Stimulated activated CD8-positive, alpha-beta memory T cell treated with anti-CD3 and anti-CD28 coated beads, Interleukin-7, amount 100 ng/mL, for 4 hours (primary cell): ENCODE results near the gene CDK5.

Source experiments
- DNase-seq, 2 donors: peaks; one replicate each; pipeline ENCODE4 v3.0.0-alpha.2; 2020; ENCODE audit warnings: low read depth in 2 of 2

The CDK5 gene

DNA sequence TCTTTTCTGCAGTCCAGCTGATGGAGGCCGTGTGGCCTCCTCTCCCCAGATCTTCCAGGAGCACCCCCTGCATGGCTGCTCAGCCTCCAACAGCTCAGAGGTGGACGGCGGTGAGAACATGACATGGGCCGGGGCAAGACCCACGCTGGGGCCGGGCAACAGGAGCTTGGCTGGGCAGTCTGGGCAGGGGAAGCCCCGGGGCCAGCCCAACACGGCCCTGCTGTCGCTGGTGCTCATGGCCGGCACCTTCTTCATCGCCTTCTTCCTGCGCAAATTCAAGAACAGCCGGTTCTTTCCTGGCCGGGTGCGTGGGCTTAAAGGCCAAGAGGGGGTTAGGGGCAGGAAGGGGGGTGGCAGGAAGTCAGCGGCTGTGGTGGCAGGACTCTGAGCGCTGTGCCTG, 16.3 kb upstream of the CDK5 start:
- DNase-seq = no peak

DNA sequence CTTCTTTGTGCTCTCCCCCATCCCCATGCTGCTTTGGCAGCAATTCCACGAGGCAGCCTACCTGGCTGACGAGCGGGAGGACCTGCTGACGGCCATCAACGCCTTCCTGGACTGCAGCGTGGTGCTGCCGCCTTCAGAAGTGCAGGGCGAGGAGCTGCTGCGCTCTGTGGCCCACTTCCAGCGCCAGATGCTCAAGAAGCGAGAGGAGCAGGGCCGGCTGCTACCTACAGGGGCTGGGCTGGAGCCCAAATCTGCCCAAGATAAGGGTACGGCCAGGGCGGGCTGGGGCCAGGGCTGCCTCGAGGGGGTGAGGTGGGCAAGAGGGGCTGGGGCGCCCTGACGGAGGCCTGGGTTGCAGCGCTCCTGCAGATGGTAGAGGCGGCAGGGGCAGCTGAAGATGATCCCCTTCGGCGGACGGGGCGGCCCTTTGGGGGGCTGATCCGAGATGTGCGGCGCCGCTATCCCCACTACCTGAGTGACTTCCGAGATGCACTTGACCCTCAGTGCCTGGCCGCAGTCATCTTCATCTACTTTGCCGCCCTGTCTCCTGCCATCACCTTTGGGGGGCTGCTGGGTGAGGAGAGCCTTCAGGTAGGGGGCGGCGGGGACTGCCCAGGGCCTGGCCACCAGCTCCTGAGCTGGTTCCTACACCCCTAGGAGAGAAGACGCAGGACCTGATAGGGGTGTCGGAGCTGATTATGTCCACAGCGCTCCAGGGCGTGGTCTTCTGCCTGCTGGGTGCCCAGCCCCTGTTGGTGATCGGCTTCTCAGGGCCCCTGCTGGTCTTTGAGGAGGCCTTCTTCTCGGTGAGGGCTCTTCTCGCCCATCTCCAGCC, 13.6 kb upstream of the CDK5 start:
- no peak for DNase-seq

GRCh38 chr7:151070574-151070960, 12.9 kb upstream of the CDK5 start:
- no peak for DNase-seq

GRCh38 chr7:151069841-151070573, 12.3 kb upstream of the CDK5 start:
- no peak for DNase-seq

- DNase-seq = no peak
These were observed 10.5 kb upstream of the CDK5 start for GRCh38 chr7:151068069-151068773.

- DNase-seq = no peak
These were observed 8.7 kb upstream of the CDK5 start for GRCh38 chr7:151066273-151066974.

GRCh38 chr7:151065516-151065915, 7.8 kb upstream of the CDK5 start:
- DNase-seq = no peak

GRCh38 chr7:151064993-151065392, 7.3 kb upstream of the CDK5 start:
- no peak for DNase-seq

DNA sequence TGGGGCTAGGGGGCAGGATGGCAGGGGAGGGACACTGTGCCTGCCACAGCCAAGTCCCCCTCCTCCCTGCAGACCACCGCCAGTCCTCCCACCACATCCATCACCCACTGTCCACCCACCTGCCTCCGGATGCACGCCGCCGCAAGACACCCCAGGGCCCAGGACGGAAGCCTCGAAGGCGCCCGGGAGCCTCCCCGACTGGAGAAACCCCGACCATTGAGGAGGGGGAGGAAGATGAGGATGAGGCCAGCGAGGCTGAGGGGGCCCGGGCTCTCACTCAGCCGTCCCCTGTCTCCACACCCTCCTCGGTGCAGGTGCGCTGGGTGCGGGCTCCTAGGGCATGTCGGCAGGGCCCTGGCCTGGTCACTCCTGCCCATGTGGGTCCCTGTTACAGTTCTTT, 6.8 kb upstream of the CDK5 start:
- no peak for DNase-seq

- DNase-seq = no peak
These were observed 5.5 kb upstream of the CDK5 start for GRCh38 chr7:151063212-151063561.

DNA sequence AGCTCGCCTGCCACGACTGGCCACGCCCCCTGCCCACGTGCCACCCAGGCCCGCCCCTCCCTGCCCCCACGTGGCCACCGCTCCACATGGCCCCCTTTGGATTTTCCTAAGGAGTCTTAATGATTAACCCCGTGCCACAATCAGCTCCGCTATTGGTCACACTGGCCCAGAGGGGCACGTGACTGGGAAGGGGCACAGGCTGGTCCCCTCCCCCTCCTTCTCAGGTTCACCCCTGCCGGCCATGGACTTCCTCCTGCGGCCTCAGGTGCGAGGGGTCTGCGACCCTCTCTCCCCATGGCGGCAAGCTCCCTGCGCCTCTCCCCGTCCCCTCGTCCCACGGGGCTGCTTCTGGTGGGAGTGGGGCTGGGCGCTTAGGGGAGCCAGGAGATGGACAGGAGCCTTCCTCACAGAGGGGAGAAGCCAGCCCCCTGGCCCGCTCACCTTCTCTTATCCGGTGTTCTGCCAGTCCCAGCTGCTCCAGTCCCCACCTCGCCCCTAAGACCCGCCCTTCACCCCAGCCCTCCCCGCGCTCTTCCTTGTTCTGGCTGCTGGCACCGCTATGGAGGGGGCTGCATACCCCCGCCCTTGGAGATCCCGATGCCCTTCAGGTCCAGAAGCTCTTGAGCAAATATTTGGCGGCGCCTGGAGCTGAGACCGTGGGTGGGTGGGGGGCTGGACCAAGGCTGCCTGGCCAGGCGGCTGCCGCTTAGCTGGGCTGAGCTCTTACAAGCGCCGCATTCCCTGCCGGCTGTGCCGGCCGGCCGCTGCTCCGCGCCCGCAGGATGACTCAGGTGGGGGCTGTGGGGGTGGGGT, 4.9 kb upstream of the CDK5 start:
- no peak for DNase-seq

DNA sequence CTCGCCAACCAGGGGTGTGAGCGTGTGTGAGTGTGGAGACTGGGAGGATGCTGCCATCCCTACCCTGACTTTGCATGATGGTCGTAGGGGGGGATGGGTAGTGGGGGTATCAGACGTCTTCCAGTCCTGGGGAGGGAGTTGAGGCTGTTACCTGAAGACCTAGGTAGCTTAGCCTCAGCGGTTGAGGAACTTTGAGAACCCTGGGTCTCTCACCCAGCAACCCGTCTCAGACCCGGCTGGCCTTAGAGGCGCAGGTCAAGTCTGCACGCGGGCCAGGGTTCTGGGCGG, 4.4 kb upstream of the CDK5 start:
- no peak for DNase-seq

GRCh38 chr7:151061213-151062110, 3.8 kb upstream of the CDK5 start:
- DNase-seq = no peak

GRCh38 chr7:151060416-151061212, 2.9 kb upstream of the CDK5 start:
- DNase-seq = no peak

DNA sequence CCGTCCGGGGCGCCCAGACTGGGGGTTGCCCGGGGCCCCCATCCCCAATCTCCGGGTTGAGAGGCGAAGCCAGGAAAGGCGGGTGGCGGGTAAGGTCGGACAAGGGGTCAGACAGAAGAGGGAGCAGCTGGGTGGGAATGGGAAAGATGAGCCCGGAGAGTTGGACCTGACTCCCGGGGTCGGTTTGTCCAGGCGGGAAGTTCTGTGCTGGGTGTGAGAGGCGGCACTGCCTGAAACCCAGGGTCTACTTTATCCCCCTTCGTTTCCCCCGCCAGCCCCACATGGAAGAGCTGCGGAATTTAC, 2.4 kb upstream of the CDK5 start:
- DNase-seq = no peak

DNA sequence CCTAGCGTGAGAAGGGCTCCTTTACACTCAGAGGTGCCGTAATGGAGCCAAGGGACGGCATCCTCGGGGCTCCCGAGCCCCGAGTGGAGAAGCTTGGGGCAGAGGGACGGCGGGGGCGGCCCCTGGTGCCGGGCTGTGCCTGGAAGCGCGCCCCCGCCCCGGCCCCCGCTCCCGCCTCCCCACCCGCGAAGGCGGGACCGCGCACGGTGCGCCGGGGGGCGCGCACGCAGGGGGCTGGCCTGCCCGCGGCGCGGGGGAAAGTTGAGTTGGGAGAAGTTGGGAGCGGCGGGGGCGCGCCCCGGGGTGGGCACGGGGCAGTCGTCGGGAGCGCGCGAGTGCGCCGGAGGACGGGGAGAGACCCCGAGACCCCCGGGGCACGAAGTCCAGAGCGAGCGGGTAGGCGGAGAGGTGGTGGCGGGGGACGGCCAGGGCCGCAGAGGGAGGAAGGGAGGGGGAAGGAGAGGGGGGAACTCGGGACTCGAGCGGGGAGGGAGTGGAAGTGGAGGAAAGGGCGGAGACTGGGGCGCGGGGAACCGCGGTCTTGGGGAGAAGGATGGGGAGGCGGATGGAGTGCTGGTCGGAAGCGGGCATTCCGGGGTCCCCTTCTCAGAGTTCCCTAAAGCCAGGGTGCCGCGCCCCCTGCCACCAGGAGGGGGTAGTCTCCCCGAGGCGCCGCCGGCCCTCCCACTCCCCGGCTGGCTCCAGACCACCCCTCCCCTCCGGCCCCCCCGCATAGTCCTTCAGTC, 1.8 kb upstream of the CDK5 start, which contains the start of gene SLC4A2:
TSS of gene SLC4A2 (plus strand) at position 223 of the 746 bp plus-strand sequence. CDS start 2,399 bp downstream, outside the sequence.
- DNase-seq = peak in 1 of 2 donors; percentile 73

- DNase-seq = no peak
These were observed 1.2 kb upstream of the CDK5 start for GRCh38 chr7:151058781-151059366.

GRCh38 chr7:151057989-151058780, 488 bp upstream of the CDK5 start:
- peak; percentile 95 to 96 for DNase-seq
